Erythroblast (primary cell): ENCODE results near the gene CDKAL1.

Source experiments
- GATA1 ChIP-seq: IDR thresholded peaks from 2 replicates; pipeline ENCODE4 v1.6.1; 2011; ENCODE audit warnings: low read depth, mild to moderate bottlenecking, control low read depth, low read length, moderate library complexity
- POLR2A ChIP-seq: IDR thresholded peaks from 2 replicates; pipeline ENCODE4 v1.6.1; 2011; ENCODE audit warnings: mild to moderate bottlenecking, low read length

- TF ChIP-seq POLR2A, result no peak
- no peak for TF ChIP-seq GATA1
Measured at GRCh38 chr6:20554817-20555216, 20.6 kb downstream of the CDKAL1 start.
